Ishikawa (cell line): Measurements from ENCODE around the gene CMPK2.

ENCODE experiments used
- CEBPB ChIP-seq: IDR thresholded peaks from 2 replicates; pipeline ENCODE4 v1.6.1; 2012
- EGR1 ChIP-seq: IDR thresholded peaks from 2 replicates; pipeline ENCODE4 v1.6.1; 2012
- EP300 ChIP-seq: IDR thresholded peaks from 2 replicates; pipeline ENCODE4 v1.6.1; 2012; ENCODE audit warnings: borderline replicate concordance
- FOXM1 ChIP-seq: IDR thresholded peaks from 2 replicates; pipeline ENCODE4 v1.6.1; 2012; ENCODE audit warnings: low read depth, borderline replicate concordance
- MAX ChIP-seq: IDR thresholded peaks from 2 replicates; pipeline ENCODE4 v1.6.1; 2012
- RAD21 ChIP-seq: IDR thresholded peaks from 2 replicates; pipeline ENCODE4 v1.6.1; 2012; ENCODE audit warnings: low read depth
- REST ChIP-seq: IDR thresholded peaks from 2 replicates; pipeline ENCODE4 v1.6.1; 2012; ENCODE audit warnings: low read depth, mild to moderate bottlenecking
- TAF1 ChIP-seq: IDR thresholded peaks from 2 replicates; pipeline ENCODE4 v1.6.1; 2012; ENCODE audit warnings: low read depth, mild to moderate bottlenecking
- TCF12 ChIP-seq: IDR thresholded peaks from 2 replicates; pipeline ENCODE4 v1.6.1; 2012; ENCODE audit warnings: low read depth
- USF1 ChIP-seq: IDR thresholded peaks from 2 replicates; pipeline ENCODE4 v1.6.1; 2012
- YY1 ChIP-seq: IDR thresholded peaks from 2 replicates; pipeline ENCODE4 v1.6.1; 2012; ENCODE audit warnings: low read depth

GRCh38 chr2:6818012-6818411 is 47.7 kb downstream of the CMPK2 start:
- TF ChIP-seq CEBPB (no peak), TAF1 (no peak), YY1 (no peak), USF1 (no peak), EGR1 (no peak), MAX (no peak), EP300 (no peak), RAD21 (no peak), REST (no peak), FOXM1 (no peak), TCF12 (no peak)
